ENCODE data around the gene ATP5ME.

Gene ATP5ME

DNA sequence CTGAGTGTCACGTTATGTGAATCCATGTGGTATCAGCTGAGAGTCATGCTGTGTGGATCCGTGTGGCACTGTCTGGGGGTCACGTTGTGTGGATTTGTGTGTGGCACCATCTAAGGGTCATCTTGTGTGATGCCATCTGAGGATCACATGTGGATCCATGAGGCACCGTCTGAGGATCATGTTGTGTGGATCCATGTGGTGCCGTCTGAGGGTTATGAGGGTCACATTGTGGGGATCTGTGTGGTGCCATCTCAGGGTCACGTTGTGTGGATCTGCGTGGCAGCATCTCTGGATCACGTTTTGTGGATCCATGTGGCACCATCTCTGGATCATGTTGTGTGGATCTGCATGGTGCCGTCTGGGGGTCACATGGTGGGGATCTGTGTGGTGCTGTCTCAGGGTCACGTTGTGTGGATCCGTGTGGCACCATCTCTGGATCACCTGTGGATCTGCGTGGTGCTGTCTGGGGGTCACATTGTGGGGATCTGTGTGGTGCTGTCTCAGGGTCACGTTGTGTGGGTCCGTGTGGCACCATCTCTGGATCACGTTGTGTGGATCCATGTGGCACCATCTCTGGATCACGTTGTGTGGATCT lies 41.8 kb downstream of the ATP5ME start:
- no peak for DNase-seq

DNA sequence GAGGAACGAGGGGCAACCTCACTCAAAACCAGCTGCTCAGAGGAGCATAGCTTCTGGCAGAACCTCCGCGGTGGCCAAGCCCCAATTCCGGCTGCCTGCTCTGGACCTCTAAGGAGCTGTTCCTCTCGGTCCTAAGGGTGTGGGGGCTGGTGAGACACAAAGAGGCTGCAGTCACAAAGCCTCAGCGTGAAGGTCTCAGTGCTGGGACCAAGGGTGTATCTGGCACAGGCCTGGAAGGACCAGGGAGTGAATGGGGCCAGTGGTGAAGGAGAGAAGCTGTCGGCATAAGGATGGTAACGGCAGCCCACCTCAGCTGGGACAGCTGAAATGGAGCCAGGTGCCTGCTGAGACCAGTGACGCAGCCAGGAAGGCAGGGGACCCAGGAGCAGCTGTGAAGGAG lies 43.4 kb downstream of the ATP5ME start:
- no peak for DNase-seq

DNA sequence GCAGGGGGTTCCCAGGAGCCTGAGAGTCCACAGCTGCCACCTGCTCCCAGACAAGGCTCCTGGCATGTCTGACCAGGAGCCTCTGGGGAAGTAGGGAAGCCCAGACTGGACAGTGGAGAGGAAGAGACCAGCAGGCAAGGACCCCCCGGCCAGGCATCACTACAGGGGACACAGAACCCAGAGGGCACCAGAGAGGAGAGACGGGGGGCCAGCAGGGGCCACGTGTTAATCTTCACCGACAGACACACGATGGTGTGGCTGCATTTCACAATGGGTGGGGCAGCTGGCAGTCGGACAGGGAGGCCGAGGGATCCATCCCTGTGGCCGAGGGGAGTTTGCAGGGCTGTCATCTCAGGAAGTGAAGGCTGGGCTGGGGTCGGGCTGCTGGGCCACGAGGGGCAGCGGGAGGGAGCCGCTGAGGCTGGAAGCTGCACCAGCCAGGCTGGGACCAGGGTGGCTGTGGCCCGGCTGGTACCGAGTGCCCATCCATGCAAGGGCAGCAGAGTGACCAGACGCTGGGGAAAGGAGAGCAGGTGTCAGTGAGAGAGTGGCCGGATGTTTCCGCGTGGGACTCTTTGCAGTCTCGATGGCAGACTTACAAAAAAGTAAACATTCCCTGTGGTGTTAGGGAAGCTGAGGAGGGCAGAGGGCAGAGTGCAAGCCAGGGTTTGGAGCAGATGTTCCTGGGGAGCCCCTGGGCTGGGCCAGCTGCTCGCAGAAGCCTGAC lies 44.0 kb downstream of the ATP5ME start:
- DNase-seq, result no peak

DNA sequence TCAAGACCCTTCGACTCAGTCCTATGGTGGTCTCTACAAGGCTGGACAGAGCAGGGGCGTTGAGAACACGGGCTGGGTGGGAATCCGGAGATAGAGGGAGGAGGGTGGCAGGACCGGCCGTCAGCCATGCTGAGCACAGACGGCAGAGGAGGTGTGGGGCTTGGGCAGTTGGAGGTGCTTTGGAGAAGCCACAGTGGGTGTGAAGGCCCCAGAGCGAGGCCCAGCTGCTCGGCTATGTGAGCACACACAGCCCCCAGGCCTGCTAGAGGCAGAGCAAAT lies 44.5 kb downstream of the ATP5ME start:
- no peak for DNase-seq

DNA sequence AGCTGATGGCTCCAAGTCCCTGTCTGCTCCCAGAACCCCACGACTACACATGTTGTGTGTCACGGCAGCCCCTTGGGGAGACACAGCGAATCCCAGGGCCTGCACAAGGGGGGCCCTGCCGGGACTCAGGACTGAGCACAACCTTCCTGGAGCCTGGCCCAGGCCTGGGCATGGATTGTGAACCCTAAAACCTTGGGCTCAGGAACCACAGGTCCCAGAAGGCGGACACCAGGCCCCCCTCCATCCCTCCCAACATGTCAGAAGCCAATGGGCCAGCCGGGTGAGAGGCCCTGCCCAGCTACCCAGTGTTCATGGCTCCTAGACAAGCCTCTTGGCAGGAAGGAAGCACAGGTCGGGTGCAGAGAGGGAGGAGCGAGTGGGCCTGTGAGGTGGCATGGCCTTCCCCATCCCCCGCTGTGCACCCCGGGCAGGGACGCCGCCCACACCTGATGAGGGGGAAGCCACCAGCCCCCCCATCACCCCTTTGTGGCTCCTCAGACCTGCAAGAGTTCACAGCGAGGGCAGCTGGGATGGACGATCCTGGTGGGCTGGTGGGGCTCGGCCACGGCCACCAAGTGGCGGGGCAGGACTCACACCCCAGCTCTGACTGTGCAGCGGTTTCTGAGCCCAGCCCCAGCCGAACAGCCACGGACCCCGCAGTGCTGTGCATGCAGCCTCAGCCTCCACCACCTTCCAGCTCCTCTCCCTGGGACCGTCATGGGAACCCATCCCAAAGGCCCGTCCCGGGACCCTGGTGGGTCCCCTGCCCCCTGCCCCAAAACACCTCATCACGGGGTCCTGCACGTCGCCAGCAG lies 45.0 kb downstream of the ATP5ME start:
- DNase-seq, result no peak

DNA sequence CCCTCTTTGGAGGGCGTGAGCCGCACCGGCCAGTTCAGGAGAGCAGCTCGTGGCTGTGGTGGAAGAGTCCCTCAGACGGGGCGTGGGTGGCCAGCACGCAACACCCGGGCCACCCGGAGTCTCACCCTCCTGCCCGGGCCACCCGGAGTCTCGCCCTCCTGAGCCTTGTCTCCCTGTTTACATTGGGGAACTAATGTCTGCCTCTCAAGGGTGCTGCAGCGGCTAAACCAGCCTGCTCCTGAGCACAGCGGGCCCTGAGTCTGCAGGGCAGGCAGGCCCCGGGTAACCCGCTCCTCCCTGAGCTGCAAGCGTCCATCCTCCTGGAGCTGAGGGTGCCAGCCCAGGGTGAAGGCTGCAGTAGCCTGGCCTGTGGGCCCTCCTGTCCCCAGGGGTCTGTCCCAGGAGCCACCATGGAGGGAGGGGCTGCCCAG lies 45.8 kb downstream of the ATP5ME start:
- DNase-seq, result no peak

DNA sequence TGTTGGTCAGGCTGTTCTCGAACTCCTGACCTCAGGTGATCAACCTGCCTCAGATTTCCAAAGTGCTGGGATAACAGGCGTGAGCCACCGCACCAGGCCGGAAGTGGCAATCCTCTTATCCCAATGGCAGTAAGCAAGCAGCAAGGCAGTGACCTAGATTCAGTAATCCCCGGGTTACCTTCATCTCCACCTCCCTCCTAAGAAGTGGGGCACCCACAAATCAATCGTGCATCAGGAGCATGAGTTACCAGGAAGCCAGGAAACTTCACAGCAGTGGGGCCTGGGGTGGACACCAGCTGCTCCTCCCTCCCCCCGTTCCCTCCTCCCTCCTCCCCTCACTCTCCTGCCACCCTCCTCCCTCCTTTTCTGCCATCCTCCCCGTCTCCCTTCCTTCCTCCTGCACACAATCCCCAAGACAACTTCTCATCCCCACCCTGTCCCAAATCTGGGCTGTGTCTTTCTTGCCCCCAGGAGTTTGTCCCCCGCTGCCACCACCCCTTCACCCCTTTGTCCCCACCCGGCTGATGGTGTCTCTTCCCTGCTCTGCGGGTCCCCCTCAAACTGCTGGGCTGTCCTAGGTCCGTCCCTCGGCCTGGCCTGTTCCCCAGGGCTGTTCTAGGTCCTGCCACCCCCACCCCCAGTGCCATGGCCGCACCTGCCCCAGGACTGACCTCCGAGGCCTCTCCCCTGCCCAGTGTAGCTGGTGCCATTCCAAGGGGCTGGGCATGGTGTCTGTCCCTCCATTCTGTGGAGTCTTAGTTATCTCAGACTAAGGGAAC lies 46.5 kb downstream of the ATP5ME start:
- no peak for DNase-seq

DNA sequence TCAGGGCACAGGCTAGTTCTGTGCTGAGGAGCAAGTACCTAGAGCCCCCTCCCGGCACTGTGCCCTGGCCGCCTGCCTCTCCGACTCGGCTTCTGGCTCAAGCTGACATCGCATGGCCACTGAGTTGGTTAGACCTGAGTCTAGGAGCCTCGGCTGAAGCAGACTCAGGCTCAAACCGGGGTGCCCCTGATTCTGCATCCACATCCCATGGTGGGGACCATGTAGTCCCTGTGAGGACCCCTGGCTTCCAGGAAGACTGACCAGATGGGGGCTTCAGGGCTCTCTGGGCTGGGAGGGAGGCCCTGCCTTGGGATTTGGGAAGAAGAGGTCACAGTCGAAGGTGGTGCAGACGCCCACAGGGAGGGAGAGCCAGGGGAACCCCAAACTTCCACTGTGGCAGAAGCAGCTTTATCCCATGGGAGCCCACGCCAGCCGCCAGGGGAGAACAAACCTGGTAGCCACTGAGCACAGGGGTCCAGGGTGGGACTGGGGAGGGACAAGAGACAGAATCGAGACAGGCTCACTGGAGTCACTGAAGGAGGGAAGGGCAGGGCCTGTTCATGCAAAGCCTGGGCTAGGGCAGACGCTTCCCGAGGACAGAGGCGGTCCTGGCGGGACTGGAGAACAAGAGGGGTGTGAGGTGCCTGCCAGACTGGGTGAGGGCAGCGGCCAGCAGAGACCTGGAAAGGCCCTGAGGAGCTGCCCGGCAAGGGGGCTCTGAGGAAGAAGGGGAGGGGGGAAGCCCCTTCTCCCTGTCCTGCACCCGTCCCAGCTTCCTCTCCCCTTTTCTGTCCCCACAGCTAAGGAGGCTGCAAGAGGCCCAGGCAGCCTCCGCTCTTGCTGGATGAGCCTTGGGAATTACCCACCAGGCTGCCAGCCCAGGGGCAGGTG lies 47.6 kb downstream of the ATP5ME start:
- DNase-seq, result no peak

DNA sequence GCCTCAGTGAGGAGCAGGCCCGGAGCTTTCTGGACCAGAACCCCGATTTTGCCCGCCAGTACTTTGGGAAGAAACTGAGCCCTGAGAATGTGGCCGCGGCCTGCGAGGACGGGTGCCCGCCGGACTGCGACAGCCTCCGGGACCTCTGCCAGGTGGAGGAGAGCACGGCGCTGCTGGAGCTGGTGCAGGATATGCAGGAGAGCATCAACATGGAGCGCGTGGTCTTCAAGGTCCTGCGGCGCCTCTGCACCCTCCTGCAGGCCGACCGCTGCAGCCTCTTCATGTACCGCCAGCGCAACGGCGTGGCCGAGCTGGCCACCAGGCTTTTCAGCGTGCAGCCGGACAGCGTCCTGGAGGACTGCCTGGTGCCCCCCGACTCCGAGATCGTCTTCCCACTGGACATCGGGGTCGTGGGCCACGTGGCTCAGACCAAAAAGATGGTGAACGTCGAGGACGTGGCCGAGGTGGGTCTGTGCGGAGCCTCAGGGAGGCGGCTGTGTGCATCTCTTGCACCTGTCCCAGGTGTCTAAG lies 48.4 kb downstream of the ATP5ME start:
- no peak for DNase-seq

DNA sequence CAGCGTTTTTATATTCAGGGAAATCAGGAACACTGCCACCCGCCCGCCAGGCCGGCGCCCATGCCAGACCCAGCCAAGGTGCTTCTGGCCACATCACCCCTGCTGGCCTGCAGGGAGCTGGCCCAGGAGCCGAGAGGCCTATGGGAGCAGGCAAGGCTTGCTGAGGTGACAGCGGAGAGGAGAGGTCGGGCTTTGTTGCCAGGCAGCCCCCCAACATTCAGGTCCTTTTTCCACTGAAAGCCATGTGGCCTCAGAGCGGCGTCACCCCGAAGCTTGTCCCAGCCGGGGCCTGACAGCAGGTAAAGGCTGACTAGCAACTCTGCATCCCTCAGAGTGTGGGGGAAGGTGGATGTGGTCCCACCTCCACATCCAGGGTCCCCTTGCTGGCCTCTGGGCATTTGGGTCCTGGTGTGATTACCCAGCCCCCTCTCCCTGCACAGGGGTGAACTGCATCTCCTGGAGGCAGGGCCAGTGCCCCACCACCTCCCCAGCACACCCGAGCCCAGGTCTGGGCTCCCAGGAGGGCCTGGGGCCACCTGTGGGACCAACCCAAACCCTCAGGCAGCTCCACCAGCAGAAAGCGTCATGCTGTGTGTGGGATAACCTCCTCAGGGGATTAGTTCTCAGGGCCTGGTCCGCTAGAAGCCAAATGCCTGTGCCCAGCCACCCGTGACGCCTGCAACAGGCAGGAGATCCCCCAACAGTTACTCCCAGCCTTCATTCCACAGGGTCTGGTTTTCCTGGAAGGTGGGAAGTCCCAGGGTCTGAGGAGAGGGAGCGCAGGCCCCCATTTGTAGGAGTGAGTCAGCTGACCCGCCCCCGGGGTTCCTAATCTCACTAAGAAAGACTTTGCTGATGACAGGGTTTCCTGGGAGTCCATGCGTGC lies 49.1 kb downstream of the ATP5ME start, which contains the start of gene PDE6B:
Gene PDE6B (plus strand): TSS at position 869 of the 886 bp plus-strand sequence. CDS start 54 bp downstream, outside the sequence.
- DNase-seq, result no peak

DNA sequence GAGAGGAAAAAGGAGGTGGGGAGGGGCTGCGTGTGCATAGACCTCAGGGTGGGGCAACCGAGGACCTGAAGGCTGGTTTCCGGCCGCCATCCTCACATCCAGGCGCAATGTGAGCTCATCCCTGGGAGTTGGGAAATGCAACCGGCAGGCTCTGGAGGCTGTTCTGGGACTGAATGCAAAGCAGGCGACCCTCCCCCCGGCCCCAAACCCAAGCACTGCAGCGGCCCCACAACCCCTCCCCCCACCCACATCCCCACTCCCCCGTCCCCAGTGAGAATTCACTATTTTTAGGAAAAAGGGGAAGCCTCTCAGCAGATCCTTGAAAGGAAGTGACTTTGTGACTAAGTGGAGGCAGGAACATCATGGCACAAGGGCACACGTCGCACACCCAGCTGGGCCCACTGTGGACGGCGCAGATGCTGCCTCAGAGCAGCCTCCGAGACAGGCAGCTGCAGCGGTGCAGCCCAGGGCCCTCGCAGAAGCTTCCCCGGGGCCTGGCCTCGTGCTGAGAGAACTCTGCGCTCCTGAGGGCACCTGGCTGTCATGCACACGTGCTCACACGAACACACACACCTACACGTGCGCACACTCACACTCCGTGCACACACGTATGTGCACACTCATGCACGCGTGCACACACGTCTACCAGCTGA lies 50.0 kb downstream of the ATP5ME start:
- no peak for DNase-seq

DNA sequence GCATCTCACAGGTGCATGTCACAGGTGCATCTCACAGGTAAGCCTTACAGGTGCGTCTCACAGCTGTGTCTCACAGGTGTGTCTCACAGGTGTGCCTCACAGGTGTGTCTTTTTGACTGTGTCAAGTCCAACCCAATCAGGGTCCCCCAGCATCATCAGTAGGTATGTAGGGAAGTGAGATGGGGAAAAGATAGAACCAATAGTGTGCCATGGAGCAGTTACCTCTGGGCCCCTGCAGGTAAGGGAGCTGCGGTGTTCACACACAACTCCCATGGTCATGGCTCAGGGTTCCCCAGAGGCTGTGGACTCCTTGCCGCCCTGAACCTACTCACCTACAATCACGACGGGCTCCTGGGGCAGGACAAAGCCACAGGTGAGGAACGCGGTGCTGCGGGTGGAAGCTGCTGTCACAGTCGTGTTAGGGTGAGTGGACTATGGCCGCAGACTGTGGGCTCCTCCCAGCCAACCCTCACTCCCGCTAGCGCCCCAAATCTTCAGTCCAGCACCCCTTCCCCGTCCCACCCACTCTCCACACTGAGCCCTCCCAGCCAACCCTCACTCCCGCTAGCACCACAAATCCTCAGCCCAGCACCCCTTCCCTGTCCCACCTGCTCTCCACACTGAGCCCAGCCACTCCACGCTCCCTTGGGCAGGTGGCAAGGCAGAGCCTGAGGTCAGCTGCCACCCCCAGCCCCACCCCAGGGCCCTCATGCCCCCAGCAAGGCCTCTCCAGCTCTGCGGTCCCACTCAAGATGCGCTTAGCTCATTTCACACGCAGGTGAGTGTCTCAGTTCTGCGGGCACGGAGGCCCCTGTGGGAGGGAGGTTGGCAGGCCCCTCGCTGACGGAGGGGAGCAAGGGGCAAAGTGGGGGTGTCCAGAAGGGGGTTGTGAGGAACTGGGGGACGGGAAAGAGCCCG lies 50.8 kb downstream of the ATP5ME start:
- no peak for DNase-seq
